CD14-positive monocyte (primary cell): ENCODE measurements around the gene CDKN2B-AS1. TPM values are rescaled to one million over a fixed set of nuclear protein-coding genes. Genes with fewer than 3 reads are reported as not detected.
A peak's percentile ranks its signal among the peaks of the same experiment; 100 is the strongest.

ENCODE experiments used
- DNase-seq, 3 donors: peaks; one replicate each; pipeline ENCODE4 v3.0.0-alpha.2; 2011 to 2022
- H2AFZ ChIP-seq: 2 replicates; pipeline ENCODE4 v1.6.0; 2012; ENCODE audit warnings: mild to moderate bottlenecking, low read depth, low read length, inconsistent platforms; ENCODE audit not compliant: insufficient read depth, poor library complexity, severe bottlenecking
- H3K27ac ChIP-seq, 2 donors: 1 replicate in 1 of 2; 2 replicates in 1 of 2; pipeline ENCODE4 v1.5.1; 2012 to 2013; ENCODE audit warnings: low read length in 2 of 2, control low read depth in 1 of 2, inconsistent platforms in 1 of 2, low read depth in 1 of 2, mild to moderate bottlenecking in 1 of 2
- H3K27me3 ChIP-seq, 2 donors: one replicate each; pipeline versions ENCODE4 v1.6.0 to v1.6.1; 2011 to 2013; ENCODE audit warnings: low read length in 2 of 2; ENCODE audit not compliant: control insufficient read depth in 2 of 2, insufficient read depth in 2 of 2
- H3K36me3 ChIP-seq, 2 donors: replicated peaks in 1 of 2; 1 replicate in 1 of 2; 2 replicates in 1 of 2; pipeline versions ENCODE4 v1.5.1 to v1.6.1; 2012 to 2013; ENCODE audit warnings: low read length in 2 of 2, control low read depth in 1 of 2, inconsistent platforms in 1 of 2, mild to moderate bottlenecking in 1 of 2; ENCODE audit not compliant: insufficient read depth in 2 of 2, control insufficient read depth in 1 of 2
- H3K4me1 ChIP-seq, 2 donors: 1 replicate in 1 of 2; 2 replicates in 1 of 2; pipeline versions ENCODE4 v1.5.1 to v1.6.1; 2012 to 2013; ENCODE audit warnings: low read length in 2 of 2, control low read depth in 1 of 2, inconsistent platforms in 1 of 2, mild to moderate bottlenecking in 1 of 2, moderate library complexity in 1 of 2; ENCODE audit not compliant: insufficient read depth in 2 of 2, control insufficient read depth in 1 of 2
- H3K4me2 ChIP-seq: replicated peaks from 2 replicates; pipeline ENCODE3; 2012; ENCODE audit warnings: low read length, moderate library complexity, mild to moderate bottlenecking; ENCODE audit not compliant: poor library complexity, severe bottlenecking; ENCODE audit errors: extremely low read depth
- H3K4me3 ChIP-seq, 3 experiments: fragments of 200-600 bp in 1 of 3; sonication (generic) in 1 of 3; replicated peaks in 1 of 3; 1 replicate in 2 of 3; 2 replicates in 1 of 3; pipeline ENCODE4 v1.5.1; 2011 to 2013; ENCODE audit warnings: low read length in 3 of 3, mild to moderate bottlenecking in 3 of 3, control low read depth in 2 of 3, low read depth in 2 of 3, inconsistent platforms in 1 of 3, moderate library complexity in 1 of 3
- H3K79me2 ChIP-seq: 2 replicates; pipeline ENCODE4 v1.6.0; 2012; ENCODE audit warnings: mild to moderate bottlenecking, control low read depth, inconsistent platforms, low read length, moderate library complexity; ENCODE audit not compliant: insufficient read depth
- H3K9ac ChIP-seq: 2 replicates; pipeline ENCODE4 v1.6.0; 2017; ENCODE audit warnings: low read length, mild to moderate bottlenecking; ENCODE audit not compliant: insufficient read depth, poor library complexity, severe bottlenecking
- H3K9me3 ChIP-seq, 2 donors: replicated peaks in 1 of 2; 1 replicate in 1 of 2; 2 replicates in 1 of 2; pipeline versions ENCODE4 v1.5.1 to v1.6.1; 2012 to 2013; ENCODE audit warnings: low read length in 2 of 2, control low read depth in 1 of 2; ENCODE audit not compliant: control insufficient read depth in 1 of 2, insufficient read depth in 1 of 2
- H4K20me1 ChIP-seq: 2 replicates; pipeline ENCODE4 v1.6.0; 2012; ENCODE audit warnings: mild to moderate bottlenecking, low read length, control low read depth, moderate library complexity; ENCODE audit not compliant: insufficient read depth
- H3K27ac Mint-ChIP-seq, 7 donors: one replicate each; pipeline ENCODE4 v1.8.0; 2020; ENCODE audit warnings: mild to moderate bottlenecking in 7 of 7, mixed read lengths in 7 of 7, moderate library complexity in 6 of 7, inconsistent platforms in 2 of 7
- H3K27me3 Mint-ChIP-seq, 3 donors: one replicate each; pipeline ENCODE4 v1.8.0; 2021 to 2022; ENCODE audit warnings: low read depth in 3 of 3, mild to moderate bottlenecking in 3 of 3, mixed read lengths in 3 of 3, moderate library complexity in 3 of 3, inconsistent platforms in 1 of 3
- H3K36me3 Mint-ChIP-seq, 2 donors: one replicate each; pipeline ENCODE4 v1.8.0; 2020; ENCODE audit warnings: mixed read lengths in 2 of 2, inconsistent platforms in 1 of 2, mild to moderate bottlenecking in 1 of 2
- H3K4me1 Mint-ChIP-seq: one replicate; pipeline ENCODE4 v1.8.0; 2020; ENCODE audit warnings: mild to moderate bottlenecking, mixed read lengths
- H3K4me3 Mint-ChIP-seq, 2 donors: one replicate each; pipeline ENCODE4 v1.8.0; 2020; ENCODE audit warnings: mild to moderate bottlenecking in 2 of 2, mixed read lengths in 2 of 2, moderate library complexity in 1 of 2
- H3K9me3 Mint-ChIP-seq, 7 donors: one replicate each; pipeline ENCODE4 v1.8.0; 2020 to 2022; ENCODE audit warnings: mixed read lengths in 7 of 7, mild to moderate bottlenecking in 6 of 7, moderate library complexity in 6 of 7, inconsistent platforms in 2 of 7
- WGBS: methylation state at CpG from one replicate; pipeline ENCODE4 v1.1.5; 2013; ENCODE audit warnings: missing lambda C conversion rate; ENCODE audit not compliant: insufficient coverage; 5-methylcytosine and 5-hydroxymethylcytosine counted together
- intact Hi-C, 2 donors: fragments of 100-400 bp; cut with micrococcal nuclease; formaldehyde crosslinking; loops; one replicate each; pipeline versions ENCODE4 v1.15.0 to v1.15.1; 2023
- polyA plus RNA-seq, 3 donors: library from polyadenylated mRNA; depleted of rRNA in 1 of 3; unstranded in 2 of 3; stranded (reverse) in 1 of 3; fragments of 300-500 nt in 2 of 3; fragments of >200 nt in 1 of 3; fragmentation: Illumina TruSeq in 2 of 3; gene quantifications; 1 replicate in 2 of 3; 2 replicates in 1 of 3; pipeline ENCODE4 v1.2.3, GENCODE V29; 2012 to 2021
- TF ChIP-seq, protein P1 (sequence below): fragments of 200-600 bp; IDR thresholded peaks from one replicate; pipeline ENCODE4 v1.8.0; 2022; ENCODE audit warnings: antibody characterized with exemption, mild to moderate bottlenecking

Gene CDKN2B-AS1
- polyA plus RNA-seq, 3 donors = 0.35 to 0.55 (median 0.50) TPM

DNA sequence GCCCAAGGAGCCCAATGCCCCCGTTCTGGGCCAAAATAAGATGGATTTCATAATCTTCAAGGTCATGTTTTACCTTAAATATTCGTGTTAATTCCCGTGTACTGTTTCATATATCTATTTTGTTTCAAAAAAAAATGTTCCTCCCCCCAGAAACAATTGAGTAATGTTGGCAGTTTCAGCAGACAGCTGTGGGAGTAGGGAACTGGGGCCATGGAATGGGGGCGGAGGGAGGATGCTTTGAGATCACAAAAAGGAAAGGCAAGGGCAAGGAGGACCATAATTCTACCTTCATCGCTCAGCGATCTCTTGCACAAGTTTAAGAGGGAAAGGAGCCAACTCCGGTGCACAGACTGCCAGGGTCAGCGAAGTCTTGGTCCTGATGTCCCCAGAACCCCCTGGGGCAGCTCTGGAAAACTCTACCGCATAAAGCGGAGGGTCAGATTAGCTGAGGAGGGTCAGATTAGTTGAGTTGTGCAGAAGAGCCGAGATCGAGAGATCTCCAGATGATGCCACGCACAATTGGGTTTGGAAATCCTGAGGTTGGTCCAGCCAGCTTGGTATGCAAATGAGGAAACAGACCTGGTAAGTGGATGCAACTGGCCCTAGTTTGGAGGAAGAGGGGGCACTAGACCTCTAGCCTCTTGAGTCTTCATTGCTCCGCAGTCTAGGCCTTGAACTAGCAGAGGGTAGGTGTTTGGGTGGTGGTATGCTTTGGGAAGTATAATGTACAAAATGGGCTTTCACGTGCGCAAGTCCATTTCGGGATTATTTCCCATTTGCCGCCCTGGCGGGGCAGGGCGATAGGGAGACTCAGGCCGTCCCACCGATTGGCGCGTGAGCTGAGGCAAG lies 24.4 kb upstream of the CDKN2B-AS1 start:
- H3K9me3 Mint-ChIP-seq = peaks cover 0 to 74% (median 49%) of the 10 kb centered on the region in 7 donors
- Histone ChIP-seq H3K27me3 (peaks cover 95 to 99% of the 10 kb centered on the region in 2 donors), H4K20me1 (no peaks in the 10 kb centered on the region), H3K4me2 (no peak overlapping the region), H3K4me1 (peaks cover 36 to 45% of the 10 kb centered on the region in 2 donors), H3K4me3 (no peak overlapping the region), H3K9me3 (peaks cover 19 to 71% of the 10 kb centered on the region in 2 donors), H3K36me3 (no peaks in the 10 kb centered on the region), H3K9ac (no peak overlapping the region), H3K27ac (no peak overlapping the region), H2AFZ (no peak overlapping the region), H3K79me2 (no peaks in the 10 kb centered on the region)
- peaks cover 94 to 97% (median 95%) of the 10 kb centered on the region in 3 donors for H3K27me3 Mint-ChIP-seq
- intact Hi-C loops = loop anchor here (5.0 kb wide), 2 partner anchors 37 to 158 kb away; partner anchors contain the start of gene CDKN2B (in 2 of the 2)
- H3K4me1 Mint-ChIP-seq = peaks cover 60% of the 10 kb centered on the region
- H3K36me3 Mint-ChIP-seq = peaks cover 20 to 31% of the 10 kb centered on the region in 2 donors
- DNase-seq = no peak
- TF ChIP-seq, protein P1, sequence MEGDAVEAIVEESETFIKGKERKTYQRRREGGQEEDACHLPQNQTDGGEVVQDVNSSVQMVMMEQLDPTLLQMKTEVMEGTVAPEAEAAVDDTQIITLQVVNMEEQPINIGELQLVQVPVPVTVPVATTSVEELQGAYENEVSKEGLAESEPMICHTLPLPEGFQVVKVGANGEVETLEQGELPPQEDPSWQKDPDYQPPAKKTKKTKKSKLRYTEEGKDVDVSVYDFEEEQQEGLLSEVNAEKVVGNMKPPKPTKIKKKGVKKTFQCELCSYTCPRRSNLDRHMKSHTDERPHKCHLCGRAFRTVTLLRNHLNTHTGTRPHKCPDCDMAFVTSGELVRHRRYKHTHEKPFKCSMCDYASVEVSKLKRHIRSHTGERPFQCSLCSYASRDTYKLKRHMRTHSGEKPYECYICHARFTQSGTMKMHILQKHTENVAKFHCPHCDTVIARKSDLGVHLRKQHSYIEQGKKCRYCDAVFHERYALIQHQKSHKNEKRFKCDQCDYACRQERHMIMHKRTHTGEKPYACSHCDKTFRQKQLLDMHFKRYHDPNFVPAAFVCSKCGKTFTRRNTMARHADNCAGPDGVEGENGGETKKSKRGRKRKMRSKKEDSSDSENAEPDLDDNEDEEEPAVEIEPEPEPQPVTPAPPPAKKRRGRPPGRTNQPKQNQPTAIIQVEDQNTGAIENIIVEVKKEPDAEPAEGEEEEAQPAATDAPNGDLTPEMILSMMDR = no peak
- H3K4me3 Mint-ChIP-seq = peak overlapping the region in 1 of 2 donors; percentile 69
- WGBS = 20% methylated on average over 20 of the region's 24 CpGs
- peak overlapping the region in 1 of 7 donors; percentile 38 for H3K27ac Mint-ChIP-seq

DNA sequence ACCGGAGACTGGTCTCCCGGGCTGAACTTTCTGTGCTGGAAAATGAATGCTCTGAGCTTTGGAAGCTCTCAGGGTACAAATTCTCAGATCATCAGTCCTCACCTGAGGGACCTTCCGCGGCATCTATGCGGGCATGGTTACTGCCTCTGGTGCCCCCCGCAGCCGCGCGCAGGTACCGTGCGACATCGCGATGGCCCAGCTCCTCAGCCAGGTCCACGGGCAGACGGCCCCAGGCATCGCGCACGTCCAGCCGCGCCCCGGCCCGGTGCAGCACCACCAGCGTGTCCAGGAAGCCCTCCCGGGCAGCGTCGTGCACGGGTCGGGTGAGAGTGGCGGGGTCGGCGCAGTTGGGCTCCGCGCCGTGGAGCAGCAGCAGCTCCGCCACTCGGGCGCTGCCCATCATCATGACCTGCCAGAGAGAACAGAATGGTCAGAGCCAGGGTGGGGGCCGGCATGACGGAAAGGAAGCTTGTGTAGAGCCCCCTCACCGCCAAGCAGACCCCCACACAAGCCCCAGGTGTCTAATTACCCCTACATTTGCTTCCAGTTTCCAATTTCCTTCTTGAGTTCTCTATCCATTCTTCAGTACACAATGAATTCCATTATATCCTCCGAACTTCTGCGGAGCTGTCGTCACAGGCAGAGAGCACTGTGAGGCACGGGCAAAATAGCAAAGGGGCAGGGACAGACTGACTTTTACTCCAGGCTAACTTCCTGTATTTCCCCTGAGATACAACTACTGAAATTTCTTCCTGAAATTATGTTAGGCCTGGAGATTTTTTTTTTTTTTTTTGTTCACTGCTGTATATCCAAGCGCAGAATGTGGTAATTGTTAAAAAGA lies 23.6 kb upstream of the CDKN2B-AS1 start:
- intact Hi-C loops = no loop called here
- peaks cover 34 to 41% of the 10 kb centered on the region in 2 donors for H3K4me1 ChIP-seq
- H3K36me3 ChIP-seq = no peaks in the 10 kb centered on the region
- no peaks in the 10 kb centered on the region for H3K79me2 ChIP-seq
- DNase-seq = peak in 1 of 3 donors; percentile 46
- peaks cover 16 to 33% of the 10 kb centered on the region in 2 donors for H3K36me3 Mint-ChIP-seq
- 9% methylated on average over 40 of the region's 45 CpGs for WGBS
- H3K27ac Mint-ChIP-seq = no peak overlapping the region
- no peak overlapping the region for H3K27ac ChIP-seq
- no peak overlapping the region for H3K4me2 ChIP-seq
- H4K20me1 ChIP-seq = no peaks in the 10 kb centered on the region
- H2AFZ ChIP-seq = no peak overlapping the region
- H3K9ac ChIP-seq = no peak overlapping the region
- peak overlapping the region in 1 of 2 donors; percentile 92 for H3K4me3 Mint-ChIP-seq
- H3K9me3 Mint-ChIP-seq = peaks cover 0 to 70% (median 53%) of the 10 kb centered on the region in 7 donors
- peaks cover 19 to 72% of the 10 kb centered on the region in 2 donors for H3K9me3 ChIP-seq
- H3K4me3 ChIP-seq = no peak overlapping the region
- TF ChIP-seq, protein P1 = no peak
- peaks cover 94 to 97% (median 95%) of the 10 kb centered on the region in 3 donors for H3K27me3 Mint-ChIP-seq
- peaks cover 56% of the 10 kb centered on the region for H3K4me1 Mint-ChIP-seq
- H3K27me3 ChIP-seq = peaks cover 95 to 99% of the 10 kb centered on the region in 2 donors
